ENCODE measurements around the gene MTMR4. TPM values are rescaled to one million over a fixed set of nuclear protein-coding genes. Genes with fewer than 3 reads are reported as not detected.

The MTMR4 gene
- total RNA-seq, 4 donors from 2014 or later, result 35.4 to 73.7 (median 39.1) TPM

DNA sequence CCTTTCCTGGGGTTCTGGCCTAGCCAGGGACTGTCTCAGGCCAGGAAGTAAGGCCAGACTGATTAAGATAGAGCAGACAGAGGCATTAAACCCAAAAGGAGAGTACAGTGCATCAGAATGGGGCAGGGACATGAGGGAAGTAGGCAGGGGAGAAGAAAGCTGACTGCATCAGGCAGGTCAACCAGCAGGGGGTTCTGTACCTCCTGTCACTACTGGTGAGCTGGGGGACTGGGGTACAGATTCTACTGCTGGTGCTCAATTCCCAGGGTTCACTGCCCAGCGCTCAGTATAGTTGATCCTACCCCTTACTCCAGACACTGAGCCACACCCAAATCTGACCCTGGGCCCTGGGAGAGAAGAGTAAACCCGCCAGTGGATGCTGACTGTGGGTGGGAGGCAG is 12.9 kb upstream of the MTMR4 start:
- peaks cover 0 to 63% (median 13%) of the 10 kb centered on the region in 4 donors for H3K4me1 ChIP-seq
- WGBS, 2 donors, result 78% methylated on average over 2 of the region's 2 CpGs
- H3K9me3 ChIP-seq, result no peaks in the 10 kb centered on the region
- no peak overlapping the region for H3K4me3 ChIP-seq
- no peaks in the 10 kb centered on the region for H3K27me3 ChIP-seq
- no peaks in the 10 kb centered on the region for H3K36me3 ChIP-seq
- no peak for DNase-seq (ENCODE audit: low spot score in 2 of 2)
- TF ChIP-seq, protein P1, sequence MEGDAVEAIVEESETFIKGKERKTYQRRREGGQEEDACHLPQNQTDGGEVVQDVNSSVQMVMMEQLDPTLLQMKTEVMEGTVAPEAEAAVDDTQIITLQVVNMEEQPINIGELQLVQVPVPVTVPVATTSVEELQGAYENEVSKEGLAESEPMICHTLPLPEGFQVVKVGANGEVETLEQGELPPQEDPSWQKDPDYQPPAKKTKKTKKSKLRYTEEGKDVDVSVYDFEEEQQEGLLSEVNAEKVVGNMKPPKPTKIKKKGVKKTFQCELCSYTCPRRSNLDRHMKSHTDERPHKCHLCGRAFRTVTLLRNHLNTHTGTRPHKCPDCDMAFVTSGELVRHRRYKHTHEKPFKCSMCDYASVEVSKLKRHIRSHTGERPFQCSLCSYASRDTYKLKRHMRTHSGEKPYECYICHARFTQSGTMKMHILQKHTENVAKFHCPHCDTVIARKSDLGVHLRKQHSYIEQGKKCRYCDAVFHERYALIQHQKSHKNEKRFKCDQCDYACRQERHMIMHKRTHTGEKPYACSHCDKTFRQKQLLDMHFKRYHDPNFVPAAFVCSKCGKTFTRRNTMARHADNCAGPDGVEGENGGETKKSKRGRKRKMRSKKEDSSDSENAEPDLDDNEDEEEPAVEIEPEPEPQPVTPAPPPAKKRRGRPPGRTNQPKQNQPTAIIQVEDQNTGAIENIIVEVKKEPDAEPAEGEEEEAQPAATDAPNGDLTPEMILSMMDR (IDR thresholded peaks at IDR 0.05), result no peak
- TF ChIP-seq POLR2A (IDR thresholded peaks at IDR 0.05) (no peak), EP300 (IDR thresholded peaks at IDR 0.05) (no peak)
- H3K27ac ChIP-seq, result peak overlapping the region in 2 of 4 donors; percentile 25 to 77

DNA sequence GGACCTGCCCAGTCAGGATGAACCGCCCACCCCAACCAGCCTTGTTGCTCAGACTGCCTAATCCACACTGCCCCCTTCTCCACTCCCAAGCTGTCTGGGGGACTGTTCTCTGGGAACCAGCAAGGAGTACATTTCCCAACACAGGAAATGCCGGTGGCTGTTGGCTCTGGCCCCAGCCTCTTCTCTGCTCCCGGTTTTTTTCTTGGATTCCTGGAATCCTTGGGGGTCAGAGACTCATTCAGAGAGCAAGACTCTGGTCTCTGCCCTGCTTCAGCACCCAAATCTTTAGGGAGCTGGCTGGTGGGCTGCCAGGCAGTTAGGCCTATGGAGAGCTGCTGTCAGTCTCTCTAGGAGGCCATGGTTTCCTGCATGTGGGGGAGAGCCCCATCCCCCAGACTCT is 10.8 kb upstream of the MTMR4 start:
- peak overlapping the region; percentile 4 to 81 (median 35) for H3K27ac ChIP-seq
- H3K4me3 ChIP-seq, result no peak overlapping the region
- peaks cover 0 to 52% (median 5%) of the 10 kb centered on the region in 4 donors for H3K4me1 ChIP-seq

DNA sequence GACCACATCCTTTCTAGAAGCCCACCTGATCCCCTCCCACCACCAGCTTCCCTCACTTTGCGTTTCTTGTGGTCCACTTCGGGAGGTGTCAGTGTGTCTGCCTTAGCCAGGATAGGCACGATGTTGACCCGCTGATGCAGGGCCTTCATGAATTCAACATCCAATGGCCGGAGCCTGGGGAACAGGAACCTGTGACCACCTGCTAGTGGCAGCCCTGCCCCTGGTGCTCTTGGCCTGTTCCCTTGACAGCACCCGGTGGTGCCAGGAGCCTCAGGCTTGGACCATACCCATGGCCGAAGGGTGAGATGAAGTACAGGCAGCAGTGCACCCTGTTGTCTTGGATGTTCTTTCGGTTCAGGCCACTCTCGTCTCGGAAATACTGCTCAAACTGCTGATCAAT is 7.2 kb upstream of the MTMR4 start:
- TF ChIP-seq EP300 (IDR thresholded peaks at IDR 0.05) (no peak), POLR2A (IDR thresholded peaks at IDR 0.05) (no peak)
- TF ChIP-seq, protein P1 (IDR thresholded peaks at IDR 0.05), result no peak
- WGBS, 2 donors, result 91 to 93% methylated on average over 10 of the region's 10 CpGs
- DNase-seq (ENCODE audit: low spot score in 2 of 2), result no peak
- Histone ChIP-seq H3K27ac (peak overlapping the region in 1 of 4 donors; percentile 45), H3K36me3 (no peaks in the 10 kb centered on the region), H3K4me1 (peaks cover 0 to 44% (median 12%) of the 10 kb centered on the region in 4 donors), H3K9me3 (no peaks in the 10 kb centered on the region), H3K27me3 (no peaks in the 10 kb centered on the region), H3K4me3 (no peak overlapping the region)

More for the DNA sequence above, 10.8 kb upstream of the MTMR4 start:
- peak in 1 of 2 donors; percentile 41 for DNase-seq (ENCODE audit: low spot score in 2 of 2)
- H3K27me3 ChIP-seq, result no peaks in the 10 kb centered on the region
- H3K9me3 ChIP-seq, result no peaks in the 10 kb centered on the region
- 21 to 31% methylated on average over 2 to 3 of the region's 3 CpGs for WGBS, 2 donors
- TF ChIP-seq EP300 (IDR thresholded peaks at IDR 0.05) (peak in 1 of 2 donors; percentile 45), POLR2A (IDR thresholded peaks at IDR 0.05) (no peak)
- TF ChIP-seq, protein P1 (IDR thresholded peaks at IDR 0.05), result no peak
- no peaks in the 10 kb centered on the region for H3K36me3 ChIP-seq

DNA sequence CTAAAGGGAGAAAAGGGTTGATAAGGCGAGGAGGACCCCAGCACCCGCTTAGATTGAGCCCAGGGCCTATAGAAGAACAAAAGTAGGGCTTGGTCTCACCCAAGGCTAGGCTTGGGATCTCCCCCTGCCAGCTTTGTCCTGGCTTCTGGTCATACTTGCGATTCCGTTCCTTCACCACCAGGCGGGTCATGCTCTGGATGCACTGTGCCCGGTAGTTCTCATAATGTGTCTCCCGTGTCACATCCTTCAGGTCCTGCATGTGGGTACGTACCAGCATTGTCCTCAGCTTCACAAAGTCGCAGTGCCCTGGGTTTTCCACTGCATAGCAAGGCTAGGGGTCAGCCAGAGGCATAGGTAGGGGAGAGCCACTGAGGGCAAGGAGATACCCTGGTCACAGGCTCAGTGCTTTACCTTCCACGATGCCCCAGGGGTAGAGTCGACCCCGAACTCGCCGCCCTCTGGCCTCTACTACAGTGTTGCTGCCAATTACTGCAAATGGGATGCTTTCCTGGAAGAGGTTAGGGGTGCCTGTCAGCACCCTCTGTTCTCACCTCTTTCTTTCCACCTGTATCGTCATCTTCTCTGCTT is 6.5 kb upstream of the MTMR4 start:
- no peaks in the 10 kb centered on the region for H3K27me3 ChIP-seq
- H3K36me3 ChIP-seq, result no peaks in the 10 kb centered on the region
- H3K4me3 ChIP-seq, result no peak overlapping the region
- no peak for DNase-seq (ENCODE audit: low spot score in 2 of 2)
- no peak for TF ChIP-seq POLR2A (IDR thresholded peaks at IDR 0.05)
- TF ChIP-seq, protein P1 (IDR thresholded peaks at IDR 0.05), result peak in 3 of 5 experiments; percentile 12 to 36 (median 16)
- H3K9me3 ChIP-seq, result no peaks in the 10 kb centered on the region
- H3K4me1 ChIP-seq, result peaks cover 0 to 47% (median 16%) of the 10 kb centered on the region in 4 donors
- WGBS, 2 donors, result 59 to 68% methylated on average over 15 of the region's 15 CpGs
- H3K27ac ChIP-seq, result no peak overlapping the region

DNA sequence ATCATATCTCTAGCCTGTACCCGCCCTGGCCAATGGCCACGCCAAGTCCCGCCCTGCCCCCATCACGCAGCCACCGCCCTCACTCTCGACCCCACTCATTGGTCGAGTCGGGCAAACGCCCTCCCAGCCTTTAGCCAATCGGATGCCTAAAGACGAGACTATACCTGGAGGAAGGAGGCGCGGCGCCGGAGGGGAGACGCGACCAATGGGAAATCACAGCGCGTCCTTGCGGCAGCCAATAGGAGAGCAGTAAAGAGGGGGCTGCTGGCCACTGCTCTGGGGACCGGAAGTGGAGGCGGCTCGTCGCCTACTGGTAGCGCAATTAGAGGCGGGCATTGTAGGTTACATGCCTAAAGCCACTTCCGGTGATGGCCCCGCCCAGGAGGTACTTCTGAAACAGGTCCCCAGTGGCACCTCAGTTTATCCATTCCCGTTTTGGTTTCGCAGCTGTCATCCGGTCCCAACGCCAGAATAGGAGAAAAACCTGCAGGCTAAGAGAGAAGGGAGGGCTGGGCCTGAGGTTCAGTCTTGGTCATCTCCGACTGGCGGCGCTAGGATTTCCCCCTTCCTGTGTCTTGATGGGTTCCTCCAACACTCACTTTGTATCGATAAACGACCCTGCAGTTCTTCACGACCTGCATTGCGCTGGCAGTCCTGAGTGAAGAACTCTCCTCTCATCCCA is 3.6 kb upstream of the MTMR4 start:
- H3K27ac ChIP-seq, result peak overlapping the region; percentile 97 to 99 (median 98)
- H3K9me3 ChIP-seq, result no peaks in the 10 kb centered on the region
- WGBS, 2 donors, result 0 to 1% methylated on average over 32 to 39 of the region's 39 CpGs
- no peaks in the 10 kb centered on the region for H3K36me3 ChIP-seq
- TF ChIP-seq, protein P1 (IDR thresholded peaks at IDR 0.05), result peak in 2 of 5 experiments; percentile 29 to 39
- TF ChIP-seq EP300 (IDR thresholded peaks at IDR 0.05) (peak; percentile 82 to 93), POLR2A (IDR thresholded peaks at IDR 0.05) (peak in 1 of 2 donors; percentile 31)
- H3K4me3 ChIP-seq, result peak overlapping the region; percentile 64 to 85 (median 74)
- peaks cover 0 to 60% (median 30%) of the 10 kb centered on the region in 4 donors for H3K4me1 ChIP-seq
- no peaks in the 10 kb centered on the region for H3K27me3 ChIP-seq
- DNase-seq (ENCODE audit: low spot score in 2 of 2), result peak; percentile 99

Measured in tibial nerve (tissue), 4 donors.